ENCODE measurements around the gene COBLL1.

- TF ChIP-seq CTCF (optimal IDR thresholded peaks at IDR 0.05 in 1 of 3, IDR thresholded peaks at IDR 0.05 in 1 of 3, conservative IDR thresholded peaks at IDR 0.05 in 1 of 3; ENCODE audit: extremely low read depth in 1 of 3, insufficient read depth in 2 of 3, low read length in 3 of 3): no peak
- TF ChIP-seq EZH2 (IDR thresholded peaks at IDR 0.05; ENCODE audit: low read length): no peak
Measured at GRCh38 chr2:164840458-164840929, 1.1 kb downstream of the COBLL1 start.
